ENCODE measurements around the gene DNHD1. TPM values are rescaled to one million over a fixed set of nuclear protein-coding genes. Genes with fewer than 3 reads are reported as not detected.

The DNHD1 gene
- total RNA-seq, 1 experiment from 2014 or later = 10.6 TPM

- TF ChIP-seq REST (IDR thresholded peaks at IDR 0.05; ENCODE audit: insufficient read depth in 1 of 2, low read depth in 2 of 2, low read length in 1 of 2) = no peak
- TF ChIP-seq POLR2AphosphoS5 (IDR thresholded peaks at IDR 0.05; ENCODE audit: low read depth, low read length) = no peak
- no peak for TF ChIP-seq TCF7L2 (IDR thresholded peaks at IDR 0.05; ENCODE audit: low read depth, low read length)
- no peak for TF ChIP-seq CTCF (IDR thresholded peaks at IDR 0.05)
- no peak for TF ChIP-seq SIN3A (IDR thresholded peaks at IDR 0.05; ENCODE audit: borderline replicate concordance, insufficient read depth, low read depth, low read length)
- CTCF ChIA-PET = interaction anchor here (0.6 kb wide), 1 partner anchor 79 kb away, joined by 3 read pairs; no protein-coding TSS in a partner anchor
- in situ Hi-C loops (cut with HindIII; ENCODE audit: low pct_unique_long_range_greater_than_20kb, low sequenced_read_pairs) (no loop called here), intact Hi-C loops (cut with micrococcal nuclease; ENCODE audit: unreplicated experiment) (no loop called here)
- H3K4me3 ChIP-seq (ENCODE audit: low read depth in 2 of 2, low read length in 2 of 2) = no peak overlapping the region
- no peak for ATAC-seq
- POLR2A ChIA-PET = no interaction called here
- H3K27me3 ChIP-seq (ENCODE audit: control insufficient read depth, insufficient read depth, low read length) = no peaks in the 10 kb centered on the region
- no peak overlapping the region for H3K27ac ChIP-seq (ENCODE audit: low read length)
- no peaks in the 10 kb centered on the region for H3K9me3 ChIP-seq (ENCODE audit: control insufficient read depth, insufficient read depth, low read depth, low read length)
- no peaks in the 10 kb centered on the region for H3K4me1 ChIP-seq (ENCODE audit: control insufficient read depth, insufficient read depth, low read length)
- H3K36me3 ChIP-seq (ENCODE audit: control insufficient read depth, insufficient read depth, low read length) = no peaks in the 10 kb centered on the region
- no peak for DNase-seq (ENCODE audit: low read depth, low spot score)
- no TSS peak for BruUV-seq (replicated peaks)
Observed at GRCh38 chr11:6458352-6459098, 38.6 kb upstream of the DNHD1 start.

- BruUV-seq (replicated peaks) = no TSS peak
- ChIA-PET POLR2A (no interaction called here), CTCF (interaction anchor here (0.6 kb wide), 1 partner anchor 80 kb away, joined by 3 read pairs; no protein-coding TSS in a partner anchor)
- no peak overlapping the region for H3K27ac ChIP-seq (ENCODE audit: low read length)
- H3K9me3 ChIP-seq (ENCODE audit: control insufficient read depth, insufficient read depth, low read depth, low read length) = no peaks in the 10 kb centered on the region
- intact Hi-C loops (cut with micrococcal nuclease; ENCODE audit: unreplicated experiment) = no loop called here
- no peaks in the 10 kb centered on the region for H3K4me1 ChIP-seq (ENCODE audit: control insufficient read depth, insufficient read depth, low read length)
- H3K36me3 ChIP-seq (ENCODE audit: control insufficient read depth, insufficient read depth, low read length) = no peaks in the 10 kb centered on the region
- ATAC-seq (no peak), DNase-seq (ENCODE audit: low read depth, low spot score) (no peak)
- H3K27me3 ChIP-seq (ENCODE audit: control insufficient read depth, insufficient read depth, low read length) = no peaks in the 10 kb centered on the region
- no peak overlapping the region for H3K4me3 ChIP-seq (ENCODE audit: low read depth in 2 of 2, low read length in 2 of 2)
- in situ Hi-C loops (cut with HindIII; ENCODE audit: low pct_unique_long_range_greater_than_20kb, low sequenced_read_pairs) = no loop called here
- TF ChIP-seq REST (IDR thresholded peaks at IDR 0.05; ENCODE audit: insufficient read depth in 1 of 2, low read depth in 2 of 2, low read length in 1 of 2) (no peak), SIN3A (IDR thresholded peaks at IDR 0.05; ENCODE audit: borderline replicate concordance, insufficient read depth, low read depth, low read length) (no peak), TCF7L2 (IDR thresholded peaks at IDR 0.05; ENCODE audit: low read depth, low read length) (no peak), POLR2AphosphoS5 (IDR thresholded peaks at IDR 0.05; ENCODE audit: low read depth, low read length) (no peak), CTCF (IDR thresholded peaks at IDR 0.05) (no peak)
Observed at GRCh38 chr11:6459099-6459450, 38.0 kb upstream of the DNHD1 start.

Data from Panc1 (cell line).